Hematopoietic multipotent progenitor cell treated with erythropoietin and hydrocortisone succinate and interleukin-3 and kit ligand, for 4 days (in vitro differentiated cells): ENCODE results near the gene F12.

Experiments
- DNase-seq: peaks from one replicate; pipeline ENCODE4 v3.0.0-alpha.2; 2015

F12 gene

DNA sequence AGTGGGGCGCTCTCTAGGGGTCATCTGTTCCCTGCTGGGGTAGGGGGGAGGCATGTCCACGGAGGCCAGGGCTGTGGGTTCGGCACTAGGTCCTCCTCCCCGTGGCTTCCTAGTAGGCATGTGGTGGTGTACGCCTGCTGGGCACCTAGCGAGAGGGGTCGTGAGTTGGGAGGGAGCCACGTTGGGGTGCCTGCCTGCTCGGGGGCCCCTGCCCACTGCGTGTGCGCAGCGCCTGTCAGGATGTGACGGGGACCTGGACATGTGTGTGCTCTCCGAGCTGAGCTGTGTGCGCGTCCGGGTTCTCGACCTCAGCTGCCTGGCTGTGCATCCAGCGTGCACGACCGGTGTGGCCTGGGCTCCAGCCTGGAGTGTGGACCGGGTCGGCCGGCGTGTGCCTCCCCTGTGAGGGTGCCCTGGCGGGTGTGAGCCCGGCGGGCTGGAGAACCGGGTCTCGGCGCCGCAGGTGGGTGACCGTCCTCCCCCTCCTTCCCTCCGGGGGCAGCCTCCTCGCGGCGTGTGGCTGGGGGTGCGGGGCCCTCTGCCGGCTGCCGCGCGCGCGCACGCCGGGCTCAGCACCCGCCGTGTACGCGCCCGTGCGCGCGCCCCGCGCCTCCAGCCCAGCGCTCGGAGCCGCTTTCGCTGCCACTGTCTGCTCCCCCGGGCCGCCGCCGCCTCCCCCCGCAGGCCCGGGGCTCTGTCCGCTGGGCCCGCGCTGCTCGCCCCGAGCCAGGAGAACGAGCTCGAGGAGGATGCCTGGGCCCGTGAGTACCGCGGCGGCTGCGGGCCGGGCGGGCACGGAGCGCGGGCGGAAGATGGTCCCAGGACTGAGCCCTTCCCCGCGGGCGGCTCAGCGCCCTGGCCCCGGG, 37.1 kb upstream of the F12 start, which contains the start of gene PRR7:
Gene PRR7, plus strand, starts transcription at position 615 of the 866 bp plus-strand sequence. CDS start 8,254 bp downstream, outside the sequence.
- DNase-seq: peak; percentile 83

DNA sequence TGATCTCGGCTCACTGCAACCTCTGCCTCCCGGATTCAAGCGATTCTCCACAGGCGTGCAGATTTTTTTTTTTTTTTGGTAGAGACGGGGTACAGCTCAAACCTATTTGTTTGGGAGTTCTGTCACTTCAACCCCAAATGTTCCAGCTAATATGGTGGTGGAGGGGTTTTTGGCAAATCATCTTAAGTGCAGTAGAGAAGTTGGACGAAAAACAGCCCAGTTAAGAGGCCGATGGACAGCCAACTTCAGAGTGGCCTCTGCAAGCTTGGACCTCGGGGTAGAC, 36.5 kb upstream of the F12 start:
- no peak for DNase-seq

DNA sequence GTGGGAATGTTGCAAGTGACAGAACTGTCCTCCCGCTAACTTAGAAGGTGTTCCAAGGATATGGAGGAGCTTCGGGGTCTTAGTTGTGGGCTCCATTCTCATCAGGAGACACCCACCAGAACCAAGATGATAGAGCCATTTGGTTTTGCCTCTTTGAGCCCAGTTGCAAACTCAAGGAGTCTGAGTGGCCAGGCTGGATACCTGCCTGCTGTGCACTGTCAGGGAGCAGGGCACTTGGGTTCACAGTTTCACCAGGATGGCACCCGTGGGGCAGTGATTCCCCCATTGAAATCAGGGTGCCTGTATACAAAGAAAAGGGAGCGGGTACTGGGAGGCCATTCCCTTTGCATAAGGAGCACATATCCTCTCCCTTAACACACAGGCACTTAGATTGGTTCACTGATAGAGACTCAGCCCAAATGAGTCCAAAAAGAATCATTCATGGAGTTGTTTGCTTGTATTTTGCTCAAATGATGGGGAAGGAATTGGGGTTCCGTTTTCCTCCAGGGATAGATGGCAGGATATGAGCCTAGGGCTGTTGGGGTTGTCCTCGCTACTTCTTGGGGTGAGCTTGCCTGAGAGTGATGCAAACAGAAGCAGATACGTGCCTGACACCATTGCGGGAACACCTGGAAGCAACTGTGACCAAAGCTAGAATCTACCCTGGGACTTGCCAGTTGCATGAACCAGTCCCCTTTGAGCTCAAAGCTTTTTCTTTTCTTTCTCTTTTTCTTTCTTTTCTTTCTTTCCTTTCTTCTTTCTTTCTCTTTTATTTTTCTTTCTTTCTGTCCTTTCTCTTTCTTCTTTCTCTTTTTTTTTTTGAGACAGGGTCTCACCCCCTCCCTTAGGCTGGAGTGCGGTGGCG, 35.9 kb upstream of the F12 start:
- DNase-seq: no peak

DNA sequence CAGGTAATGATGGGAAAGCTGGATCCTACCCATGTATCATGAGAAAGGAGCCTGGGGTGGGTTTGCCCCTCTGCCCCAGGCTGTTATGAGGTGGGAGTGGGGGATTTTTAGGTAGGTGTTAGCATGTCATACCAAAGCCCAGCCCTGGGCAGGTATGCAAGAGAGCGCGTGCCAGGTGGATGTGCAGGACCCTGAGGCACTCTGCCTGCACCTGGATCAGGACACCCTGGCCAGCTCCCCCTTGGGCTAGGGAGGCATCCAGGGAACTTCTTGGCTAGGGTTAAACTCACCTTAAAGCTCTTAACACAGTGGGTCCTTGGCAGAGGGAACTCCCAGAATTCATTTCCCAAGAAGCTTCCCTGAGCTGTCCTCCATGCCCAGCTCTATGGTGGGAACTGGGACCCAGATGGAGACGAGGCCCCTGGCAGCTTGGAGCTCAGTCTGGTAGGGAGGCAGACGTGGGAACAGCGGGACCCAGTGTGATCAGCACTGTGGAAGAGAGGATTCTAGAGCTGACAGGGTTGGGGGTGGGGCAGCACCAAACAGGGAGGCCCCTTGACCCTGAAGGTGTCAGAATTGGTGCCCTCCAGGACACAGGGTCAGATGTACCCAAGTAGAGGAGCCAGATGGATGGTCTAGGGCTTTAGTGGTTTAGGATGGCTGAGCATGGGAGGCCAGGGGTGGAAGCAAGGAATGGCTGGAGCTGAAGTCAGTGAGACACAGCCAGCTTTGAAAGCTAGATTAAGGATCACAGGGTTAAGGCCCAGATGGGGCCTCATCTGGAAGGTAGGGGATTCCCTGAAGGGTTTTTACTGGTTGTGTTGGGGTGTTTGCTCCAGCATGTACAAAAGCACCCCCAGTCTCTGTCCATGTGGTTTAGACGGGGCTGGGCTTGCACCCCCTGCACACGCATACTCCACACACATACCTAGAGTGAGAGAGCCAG, 35.0 kb upstream of the F12 start:
- no peak for DNase-seq

DNA sequence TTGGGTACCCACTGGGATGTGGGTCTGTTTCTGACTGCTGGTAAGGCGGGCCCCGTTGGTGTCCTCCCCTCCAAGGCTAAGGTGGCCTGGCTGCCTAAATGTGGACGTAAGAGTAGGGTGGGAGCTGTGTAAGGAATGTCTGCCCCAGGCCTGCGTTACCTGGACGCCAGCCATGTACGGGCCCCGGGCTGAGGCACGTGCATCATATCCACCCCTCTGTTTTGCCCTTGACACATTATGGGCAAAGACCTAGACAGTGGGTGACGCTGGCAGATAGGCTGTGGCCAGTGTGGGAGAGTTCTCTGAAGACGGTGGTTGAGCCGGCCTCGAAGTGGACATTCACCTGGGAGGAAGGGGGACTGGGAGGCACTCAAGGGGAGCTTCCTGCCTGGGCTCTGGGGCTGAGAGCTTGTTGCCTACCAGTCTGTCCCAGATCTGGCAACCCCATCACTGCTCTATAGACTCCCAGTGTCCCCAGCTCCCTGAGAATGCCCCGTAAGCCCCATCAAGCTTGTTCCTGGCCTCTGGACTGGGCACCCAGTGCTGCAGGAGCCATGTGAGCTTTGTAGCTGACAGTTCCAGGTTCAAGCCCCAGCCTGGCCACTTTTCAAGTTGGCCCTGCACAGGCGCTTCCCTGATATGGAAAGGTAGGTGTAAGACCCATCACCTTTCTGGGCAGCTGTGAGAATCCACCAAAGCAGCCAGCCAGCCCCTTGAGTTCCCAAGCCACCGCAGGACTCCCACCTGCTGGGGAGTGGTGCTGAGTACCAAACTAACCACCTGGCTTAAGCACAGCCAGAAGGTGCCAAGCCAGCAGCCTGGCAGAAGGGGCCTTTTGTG, 34.0 kb upstream of the F12 start:
- no peak for DNase-seq

DNA sequence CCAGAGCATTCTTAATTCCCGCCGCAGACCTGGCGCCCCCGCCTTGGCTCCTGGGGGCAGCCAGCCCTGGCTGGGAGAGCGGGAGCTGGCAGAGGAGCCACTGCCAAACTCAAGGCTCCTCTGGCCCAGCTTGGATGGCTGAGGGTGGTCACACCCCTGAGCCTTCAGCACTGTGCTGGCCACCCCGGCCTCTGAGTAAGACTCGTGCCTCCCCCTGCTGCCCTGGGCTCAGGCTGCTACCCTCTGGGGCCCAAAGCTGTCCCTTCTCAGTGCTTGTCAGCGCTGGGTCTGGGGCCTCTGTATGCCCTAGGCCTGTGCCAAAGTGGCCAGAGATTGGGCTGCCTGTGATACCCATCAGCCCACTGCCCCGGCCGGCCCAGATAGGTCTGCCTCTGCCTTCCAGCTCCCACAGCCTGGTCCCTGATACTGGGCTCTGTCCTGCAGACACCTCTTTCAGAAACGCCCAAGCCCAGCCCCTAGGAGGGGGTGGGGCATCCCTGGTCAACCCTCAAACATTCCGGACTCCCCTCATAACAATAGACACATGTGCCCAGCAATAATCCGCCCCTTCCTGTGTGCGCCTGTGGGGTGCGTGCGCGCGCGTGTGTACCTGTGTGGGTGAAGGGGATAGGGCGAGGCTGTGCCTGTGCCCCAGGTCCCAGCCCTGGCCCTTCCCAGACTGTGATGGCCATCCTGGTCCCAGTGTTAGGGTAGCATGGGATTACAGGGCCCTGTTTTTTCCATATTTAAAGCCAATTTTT, 32.9 kb upstream of the F12 start:
- DNase-seq: no peak

DNA sequence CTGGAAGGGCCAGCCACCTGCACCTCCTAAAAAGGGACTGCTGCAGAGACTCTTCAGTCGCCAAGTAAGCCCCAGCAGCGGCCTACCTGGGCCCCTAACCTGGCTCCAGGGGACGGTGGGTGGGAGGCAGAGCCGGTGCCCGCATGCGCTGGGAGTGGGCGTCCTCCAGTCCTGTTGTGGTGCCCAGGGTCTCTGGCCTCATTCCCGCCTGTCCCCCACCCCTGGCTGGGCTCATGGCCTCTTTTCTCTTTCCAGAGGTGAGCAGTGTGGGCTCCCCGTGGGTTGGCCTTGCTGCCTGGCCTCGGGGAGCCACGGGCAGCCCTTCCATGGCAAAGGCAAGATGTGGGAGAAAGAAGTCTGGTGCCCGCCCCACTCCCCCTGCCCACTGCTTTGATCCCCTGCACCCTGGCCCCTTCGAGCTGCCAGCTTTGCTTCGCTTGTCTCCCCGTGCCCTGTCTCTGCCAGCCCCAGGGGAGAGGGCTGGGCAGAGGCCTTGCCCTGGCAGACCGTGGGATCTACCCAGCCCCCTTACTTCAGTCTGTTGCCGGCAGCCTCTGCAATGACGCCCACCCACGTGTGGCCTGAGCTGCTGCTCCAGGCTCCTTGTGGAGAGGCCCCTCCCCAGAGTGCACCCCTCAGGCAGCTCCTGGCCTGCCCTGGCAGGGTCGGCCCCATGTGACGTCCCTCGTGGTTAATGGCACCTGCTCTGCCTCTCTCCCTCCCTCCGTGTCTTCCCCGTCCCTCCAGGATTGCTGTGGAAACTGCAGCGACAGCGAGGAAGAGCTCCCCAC, 31.8 kb upstream of the F12 start:
- no peak for DNase-seq

DNA sequence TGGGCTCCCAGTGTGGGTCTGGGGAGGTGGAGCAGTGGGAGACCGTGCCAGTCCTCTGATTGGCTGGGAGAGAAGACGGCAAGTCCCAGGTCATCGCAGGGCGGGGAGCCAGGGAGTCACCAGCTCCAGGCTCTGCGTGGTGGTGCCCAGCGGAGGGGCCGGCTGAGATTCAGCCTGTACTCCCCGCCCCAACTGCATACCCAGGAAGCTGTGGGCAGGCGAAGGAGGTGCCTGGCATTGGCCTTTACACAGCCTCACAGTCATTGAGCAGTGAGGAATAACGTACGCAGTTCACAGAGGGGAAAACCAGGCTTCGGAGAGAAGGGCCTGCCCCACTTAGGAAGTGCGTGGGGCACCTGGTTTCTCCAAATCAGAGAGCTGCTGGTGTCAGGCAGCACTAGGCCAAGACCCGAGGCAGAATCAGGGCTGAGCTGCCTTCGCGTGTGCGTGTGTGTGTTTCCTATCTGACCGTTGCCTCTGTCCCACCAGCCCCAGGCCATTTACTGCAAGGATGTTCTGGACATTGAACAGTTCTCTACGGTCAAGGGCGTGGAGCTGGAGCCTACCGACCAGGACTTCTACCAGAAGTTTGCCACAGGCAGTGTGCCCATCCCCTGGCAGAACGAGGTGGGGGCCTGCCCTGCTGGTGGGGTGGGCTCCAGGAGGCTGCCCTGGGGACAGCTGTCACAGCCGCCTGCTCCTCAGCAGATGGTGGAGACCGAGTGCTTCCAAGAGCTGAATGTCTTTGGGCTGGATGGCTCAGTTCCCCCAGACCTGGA, 31.0 kb upstream of the F12 start:
- no peak for DNase-seq

DNA sequence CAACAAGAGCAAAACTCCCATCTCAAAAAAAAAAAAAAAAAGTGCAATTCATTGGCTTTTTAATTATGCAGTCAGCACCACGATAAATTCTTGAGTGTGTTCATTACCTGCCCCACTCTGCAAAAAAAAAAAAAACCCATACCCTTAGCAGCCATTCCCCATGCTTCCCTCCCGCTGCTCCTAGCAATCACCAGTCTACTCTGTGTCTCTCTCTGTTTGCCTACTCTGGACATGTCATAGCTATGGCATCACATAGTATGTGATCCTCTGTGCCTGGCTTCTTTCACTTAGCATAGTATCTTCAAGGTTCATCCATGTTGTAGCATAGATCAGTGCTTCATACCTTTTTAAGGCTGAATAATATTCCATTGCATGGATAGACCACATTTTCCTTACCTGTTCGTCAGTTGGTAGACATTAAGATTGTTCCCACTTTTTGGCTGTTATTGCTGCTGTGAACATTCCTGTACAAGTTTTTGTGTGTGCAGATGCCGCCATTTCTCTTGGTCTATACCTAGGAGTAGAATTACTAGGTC, 30.2 kb upstream of the F12 start:
- DNase-seq: no peak

DNA sequence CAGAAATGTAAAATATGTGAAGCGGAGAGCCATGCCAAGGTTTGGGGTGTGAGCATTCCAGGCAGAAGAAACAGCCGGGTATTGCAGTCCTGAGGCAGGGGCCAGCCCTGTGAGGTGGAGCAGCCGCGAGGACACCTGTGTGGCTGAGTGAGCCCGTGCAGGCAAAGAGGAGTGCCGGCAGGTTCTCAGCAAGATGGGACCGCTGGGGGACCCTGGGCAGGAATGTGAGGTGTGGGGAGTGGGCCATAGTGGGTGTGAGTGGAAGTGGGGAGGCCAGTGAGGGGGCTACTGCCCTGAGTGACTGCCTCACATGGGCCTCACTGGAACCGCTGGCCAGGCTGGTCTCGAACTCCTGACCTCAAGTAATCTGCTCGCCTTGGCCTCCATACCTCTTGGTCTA, 29.1 kb upstream of the F12 start:
- no peak for DNase-seq

DNA sequence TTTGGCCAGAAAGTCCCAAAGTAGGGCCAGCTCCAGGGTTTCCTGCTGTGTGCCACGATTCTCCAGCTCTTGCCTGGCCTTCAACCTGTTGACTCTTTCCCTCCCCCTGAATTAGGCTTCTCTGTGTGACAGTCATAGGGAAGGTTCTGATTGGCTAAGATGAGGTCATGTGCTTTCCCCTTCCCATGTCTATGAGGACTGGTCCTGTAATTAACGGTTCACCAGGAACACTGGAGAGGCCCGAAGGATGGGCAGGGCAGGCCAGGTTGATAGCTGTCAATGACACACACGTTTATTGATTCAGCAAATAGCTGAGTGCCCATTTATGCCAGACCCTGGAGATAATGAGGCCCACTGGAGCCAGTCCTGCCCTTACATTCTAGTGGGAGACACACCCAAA, 28.3 kb upstream of the F12 start:
- no peak for DNase-seq

DNA sequence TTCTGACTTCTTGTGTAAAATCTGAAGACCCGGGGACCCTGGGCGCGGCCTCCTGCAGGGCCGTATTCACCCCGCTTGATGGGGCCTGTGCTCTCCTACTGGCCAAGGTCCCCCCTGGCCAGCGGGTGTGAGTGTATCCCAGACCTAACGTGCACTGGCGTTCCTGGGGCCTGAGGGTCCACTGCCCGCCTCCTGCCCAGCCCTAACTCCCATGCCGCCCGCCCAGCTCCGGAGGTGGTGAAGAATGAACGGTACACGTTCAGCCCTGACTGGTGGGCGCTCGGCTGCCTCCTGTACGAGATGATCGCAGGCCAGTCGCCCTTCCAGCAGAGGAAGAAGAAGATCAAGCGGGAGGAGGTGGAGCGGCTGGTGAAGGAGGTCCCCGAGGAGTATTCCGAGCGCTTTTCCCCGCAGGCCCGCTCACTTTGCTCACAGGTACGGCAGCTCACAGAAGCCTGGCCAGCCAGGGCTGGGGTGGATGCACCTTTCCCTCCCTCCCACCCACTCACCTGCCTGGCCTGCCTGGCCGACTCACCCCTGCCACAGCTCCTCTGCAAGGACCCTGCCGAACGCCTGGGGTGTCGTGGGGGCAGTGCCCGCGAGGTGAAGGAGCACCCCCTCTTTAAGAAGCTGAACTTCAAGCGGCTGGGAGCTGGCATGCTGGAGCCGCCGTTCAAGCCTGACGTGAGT, 26.6 kb upstream of the F12 start:
- DNase-seq: no peak

DNA sequence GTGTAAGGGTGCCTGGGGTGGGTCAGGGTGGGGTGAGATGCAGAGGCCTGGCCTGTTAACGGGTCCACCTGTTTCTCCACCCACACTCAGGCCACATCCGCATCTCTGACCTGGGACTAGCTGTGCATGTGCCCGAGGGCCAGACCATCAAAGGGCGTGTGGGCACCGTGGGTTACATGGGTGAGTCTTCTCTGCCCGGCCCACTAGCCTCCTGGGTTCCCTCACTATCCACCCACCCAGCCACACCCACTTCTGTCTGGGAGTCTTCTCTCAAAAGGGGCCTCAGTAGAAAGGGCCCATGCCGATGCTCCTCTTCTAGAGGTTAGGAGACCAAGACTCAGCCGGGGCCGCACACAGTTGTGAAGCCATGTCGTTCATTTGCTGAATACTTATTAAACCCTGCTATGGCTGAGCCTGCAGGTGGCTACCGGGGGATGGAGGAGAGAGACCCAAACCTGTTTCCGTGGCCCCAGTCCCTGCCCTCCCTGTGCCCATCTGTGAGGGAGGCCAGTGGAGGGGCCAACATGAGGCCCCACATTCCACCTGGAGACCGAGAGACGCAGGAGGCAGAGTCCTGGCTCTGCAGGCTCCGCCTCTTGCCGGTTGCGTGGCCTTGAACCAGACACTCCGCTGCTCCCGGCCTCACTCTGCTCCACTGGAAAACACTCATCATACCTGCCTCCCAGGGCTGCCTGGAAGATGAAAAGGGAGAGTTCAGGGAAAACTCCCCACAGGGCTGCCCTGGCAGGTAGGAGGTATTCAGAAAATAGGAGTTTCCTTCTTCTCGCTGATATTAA, 25.8 kb upstream of the F12 start:
- no peak for DNase-seq

DNA sequence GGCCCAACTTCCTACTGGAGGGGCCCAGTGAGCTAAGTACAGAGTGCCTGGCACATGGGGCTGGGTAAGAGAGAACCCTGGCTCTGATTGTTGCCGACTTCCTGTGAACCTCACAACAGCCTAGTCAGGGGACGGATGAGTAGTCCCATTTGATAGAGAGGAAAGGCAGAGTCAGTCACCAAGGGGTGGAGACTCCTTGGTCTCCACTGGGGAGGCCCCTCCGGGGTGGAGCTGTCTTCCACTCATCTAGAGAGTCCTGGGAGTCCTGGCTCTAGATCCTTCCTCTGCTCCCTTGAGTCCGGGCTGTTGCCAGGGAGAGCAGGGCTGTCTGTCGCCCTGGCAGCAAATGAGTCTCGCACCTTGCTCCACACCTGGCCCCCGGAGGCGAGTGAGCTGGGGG, 25.1 kb upstream of the F12 start:
- no peak for DNase-seq

DNA sequence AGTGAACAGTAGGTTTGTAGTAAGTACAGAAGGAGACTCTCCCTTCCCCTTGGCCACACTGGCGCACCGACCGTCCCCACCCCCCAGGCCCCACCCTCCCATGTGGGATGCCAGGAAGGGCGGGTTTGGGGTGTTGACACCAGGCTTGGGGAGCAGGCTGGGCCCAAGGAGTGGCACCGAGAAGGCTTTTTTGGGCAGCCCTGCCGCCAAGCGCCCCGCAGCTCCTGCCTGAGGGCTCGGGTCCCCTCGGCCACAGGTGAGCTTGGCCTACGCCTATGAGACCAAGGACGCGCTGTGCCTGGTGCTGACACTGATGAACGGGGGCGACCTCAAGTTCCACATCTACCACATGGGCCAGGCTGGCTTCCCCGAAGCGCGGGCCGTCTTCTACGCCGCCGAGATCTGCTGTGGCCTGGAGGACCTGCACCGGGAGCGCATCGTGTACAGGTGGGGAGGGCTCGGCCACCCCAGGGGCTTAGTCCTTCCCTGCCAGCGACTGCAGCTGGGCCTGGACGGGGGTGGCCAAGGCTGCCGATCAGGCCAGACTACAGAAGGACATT, 24.4 kb upstream of the F12 start:
- DNase-seq: no peak

DNA sequence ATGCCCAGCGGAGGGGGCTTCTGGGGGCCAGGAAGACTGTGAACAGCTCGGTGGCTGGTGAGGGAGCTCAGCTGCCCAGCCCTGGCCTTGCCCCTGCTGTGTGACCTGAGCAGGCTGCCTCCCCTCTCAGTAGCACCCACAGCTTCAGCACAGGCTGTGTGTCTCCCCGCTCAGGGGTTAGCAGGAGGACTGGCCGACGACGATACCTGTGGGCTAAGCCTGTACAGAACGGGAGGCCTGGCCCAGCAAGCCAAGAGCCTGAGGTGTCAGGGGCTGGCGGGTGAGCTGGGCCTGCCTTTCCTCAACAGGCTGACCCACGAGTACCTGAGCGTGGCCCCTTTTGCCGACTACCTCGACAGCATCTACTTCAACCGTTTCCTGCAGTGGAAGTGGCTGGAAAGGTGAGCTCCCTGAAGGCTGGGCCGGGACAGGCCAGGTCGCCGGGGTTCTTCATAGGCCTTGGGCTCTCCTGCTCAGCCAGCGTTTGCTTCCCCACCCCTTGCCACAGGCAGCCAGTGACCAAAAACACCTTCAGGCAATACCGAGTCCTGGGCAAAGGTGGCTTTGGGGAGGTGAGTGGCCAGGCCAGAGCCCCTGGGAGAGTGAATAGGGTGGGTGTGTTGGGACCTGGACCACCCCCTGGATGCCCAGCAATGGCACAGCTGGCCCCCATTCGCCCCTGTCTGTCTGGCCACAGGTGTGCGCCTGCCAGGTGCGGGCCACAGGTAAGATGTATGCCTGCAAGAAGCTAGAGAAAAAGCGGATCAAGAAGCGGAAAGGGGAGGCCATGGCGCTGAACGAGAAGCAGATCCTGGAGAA, 23.7 kb upstream of the F12 start:
- DNase-seq: no peak
